Stomach (tissue), 9 donors: ENCODE data around the gene SAP30L. TPM values are rescaled to one million over a fixed set of nuclear protein-coding genes. Genes with fewer than 3 reads are reported as not detected.
A peak's percentile ranks its signal among the peaks of the same experiment; 100 is the strongest.

Source experiments
- DNase-seq, 2 donors: peaks; one replicate each; pipeline versions ENCODE4 v3.0.0 to v3.0.0-alpha.2; 2013 to 2019
- H3K27ac ChIP-seq, 5 donors: fragments of 200-600 bp in 4 of 5; sonication (generic) in 4 of 5; one replicate each; pipeline ENCODE4 v1.5.1; 2013 to 2019; ENCODE audit warnings: mild to moderate bottlenecking in 1 of 5, moderate library complexity in 1 of 5
- H3K27me3 ChIP-seq, 3 donors: fragments of 200-600 bp; sonication (generic); one replicate each; pipeline ENCODE4 v1.5.1; 2017 to 2019; ENCODE audit warnings: mixed run types in 1 of 3
- H3K36me3 ChIP-seq, 4 donors: fragments of 200-600 bp; sonication (generic); 1 replicate in 3 of 4; 2 replicates in 1 of 4; pipeline ENCODE4 v1.5.1; 2016 to 2019
- H3K4me1 ChIP-seq, 4 donors: fragments of 200-600 bp; sonication (generic); one replicate each; pipeline ENCODE4 v1.5.1; 2016 to 2019
- H3K4me3 ChIP-seq, 4 donors: fragments of 200-600 bp; sonication (generic) in 3 of 4; one replicate each; pipeline ENCODE4 v1.5.1; 2016 to 2019; ENCODE audit warnings: mild to moderate bottlenecking in 1 of 4
- H3K9me3 ChIP-seq, 4 donors: fragments of 200-600 bp; sonication (generic); one replicate each; pipeline ENCODE4 v1.5.1; 2016 to 2019
- CTCF ChIP-seq, 7 experiments: fragments of 450-650 bp in 4 of 7; fragments of 200-600 bp in 3 of 7; sonication (generic) in 3 of 7; IDR thresholded peaks; one replicate each; pipeline ENCODE4 v1.5.1; 2016 to 2019; ENCODE audit warnings: antibody characterized with exemption in 7 of 7, control low read depth in 2 of 7, mild to moderate bottlenecking in 1 of 7
- EP300 ChIP-seq: sonication (generic); formaldehyde crosslinking; IDR thresholded peaks from one replicate; pipeline ENCODE4 v1.6.1; 2017; ENCODE audit warnings: antibody characterized with exemption
- POLR2A ChIP-seq, 4 donors: fragments of 450-650 bp; IDR thresholded peaks; one replicate each; pipeline ENCODE4 v1.6.1; 2016; ENCODE audit warnings: antibody characterized with exemption in 4 of 4, control low read depth in 2 of 4, mild to moderate bottlenecking in 1 of 4, moderate library complexity in 1 of 4
- POLR2AphosphoS5 ChIP-seq, 3 donors: sonication (generic); formaldehyde crosslinking; IDR thresholded peaks; one replicate each; pipeline ENCODE4 v1.6.1; 2016; ENCODE audit warnings: antibody characterized with exemption in 3 of 3
- WGBS, 5 donors: extraction: QIAGEN DNeasy Blood & Tissue Kit in 3 of 5; methylation state at CpG; one replicate each; pipeline versions ENCODE4 v1.1.5 to v1.1.7; 2013 to 2018; 5-methylcytosine and 5-hydroxymethylcytosine counted together
- intact Hi-C: fragments of 100-400 bp; cut with DNase I; formaldehyde crosslinking; loops from one replicate; pipeline ENCODE4 v1.15.1; 2023; ENCODE audit warnings: low total_unique reads
- polyA plus RNA-seq, 3 donors: library from polyadenylated mRNA; stranded (reverse); fragments of 200-250 nt; gene quantifications; one replicate each; pipeline ENCODE4 v1.2.3, GENCODE V29; 2013
- total RNA-seq, 5 donors: library from RNA; depleted of rRNA; stranded (reverse); fragments of >200 nt; gene quantifications; one replicate each; pipeline versions ENCODE4 v1.1.0 to v1.2.3, GENCODE V29; 2014 to 2016
- donor health status: healthy with polysubstance abuse.
- donor health status: Bipolar disorder and iron deficiency.
- donor health status: healthy.

Gene SAP30L
- total and polyA plus RNA-seq, 8 donors, result 13.9 to 51.0 (median 21.4) TPM

GRCh38 chr5:154485850-154486426 lies 40.1 kb downstream of the SAP30L start:
- Histone ChIP-seq H3K4me3 (no peak overlapping the region), H3K27ac (no peak overlapping the region), H3K27me3 (peaks cover 28 to 100% (median 73%) of the 10 kb centered on the region in 3 donors), H3K4me1 (peaks cover 0 to 21% (median 12%) of the 10 kb centered on the region in 4 donors), H3K9me3 (no peaks in the 10 kb centered on the region), H3K36me3 (no peaks in the 10 kb centered on the region)
- DNase-seq, result no peak
- no peak for TF ChIP-seq EP300
- no peak for TF ChIP-seq POLR2A (IDR thresholded peaks at IDR 0.05)
- no peak for TF ChIP-seq CTCF (IDR thresholded peaks at IDR 0.05)
- no peak for TF ChIP-seq POLR2AphosphoS5 (IDR thresholded peaks at IDR 0.05)
- intact Hi-C loops, result no loop called here
- WGBS, 5 donors, result 10 to 23% (median 13%) methylated on average over 6 of the region's 6 CpGs

- TF ChIP-seq CTCF (IDR thresholded peaks at IDR 0.05), result no peak
- Histone ChIP-seq H3K36me3 (no peaks in the 10 kb centered on the region), H3K4me1 (peaks cover 0 to 21% (median 12%) of the 10 kb centered on the region in 4 donors), H3K4me3 (no peak overlapping the region), H3K9me3 (no peaks in the 10 kb centered on the region), H3K27ac (no peak overlapping the region), H3K27me3 (peaks cover 22 to 99% (median 68%) of the 10 kb centered on the region in 3 donors)
- WGBS, 5 donors, result 6 to 12% (median 10%) methylated on average over 4 of the region's 4 CpGs
- DNase-seq, result peak in 1 of 2 donors; percentile 17
- intact Hi-C loops, result no loop called here
These were observed 40.6 kb downstream of the SAP30L start for GRCh38 chr5:154486427-154486866.

GRCh38 chr5:154487541-154487940 lies 41.7 kb downstream of the SAP30L start:
- Histone ChIP-seq H3K9me3 (no peaks in the 10 kb centered on the region), H3K27me3 (peaks cover 14 to 99% (median 64%) of the 10 kb centered on the region in 3 donors), H3K4me3 (no peak overlapping the region), H3K36me3 (no peaks in the 10 kb centered on the region), H3K4me1 (peaks cover 0 to 18% (median 9%) of the 10 kb centered on the region in 4 donors), H3K27ac (no peak overlapping the region)
- intact Hi-C loops, result no loop called here
- no peak for DNase-seq
- TF ChIP-seq CTCF (IDR thresholded peaks at IDR 0.05) (no peak), EP300 (no peak), POLR2AphosphoS5 (IDR thresholded peaks at IDR 0.05) (no peak), POLR2A (IDR thresholded peaks at IDR 0.05) (no peak)
- WGBS, 5 donors, result 21 to 39% (median 30%) methylated on average over 2 of the region's 2 CpGs

GRCh38 chr5:154491941-154492340 lies 46.1 kb downstream of the SAP30L start:
- intact Hi-C loops, result no loop called here
- H3K36me3 ChIP-seq, result no peaks in the 10 kb centered on the region
- H3K4me1 ChIP-seq, result no peaks in the 10 kb centered on the region
- H3K27me3 ChIP-seq, result peaks cover 0 to 92% (median 41%) of the 10 kb centered on the region in 3 donors
- TF ChIP-seq EP300 (no peak), POLR2A (IDR thresholded peaks at IDR 0.05) (no peak), CTCF (IDR thresholded peaks at IDR 0.05) (no peak), POLR2AphosphoS5 (IDR thresholded peaks at IDR 0.05) (no peak)
- no peaks in the 10 kb centered on the region for H3K9me3 ChIP-seq
- 24 to 54% (median 31%) methylated on average over 2 of the region's 2 CpGs for WGBS, 5 donors
- H3K27ac ChIP-seq, result no peak overlapping the region
- no peak for DNase-seq
- H3K4me3 ChIP-seq, result no peak overlapping the region
